T-helper 1 cell (primary cell): Measurements from ENCODE around the gene PPP1R14C.
"Not testable (repeated sequence)": the region's sequence is repeated elsewhere in the genome, so short reads cannot be mapped to it uniquely, and the experiment has no call there.

Experiments
- DNase-seq, 5 donors: peaks; one replicate each; pipeline ENCODE4 v3.0.0-alpha.2; 2012 to 2020

The PPP1R14C gene

DNA sequence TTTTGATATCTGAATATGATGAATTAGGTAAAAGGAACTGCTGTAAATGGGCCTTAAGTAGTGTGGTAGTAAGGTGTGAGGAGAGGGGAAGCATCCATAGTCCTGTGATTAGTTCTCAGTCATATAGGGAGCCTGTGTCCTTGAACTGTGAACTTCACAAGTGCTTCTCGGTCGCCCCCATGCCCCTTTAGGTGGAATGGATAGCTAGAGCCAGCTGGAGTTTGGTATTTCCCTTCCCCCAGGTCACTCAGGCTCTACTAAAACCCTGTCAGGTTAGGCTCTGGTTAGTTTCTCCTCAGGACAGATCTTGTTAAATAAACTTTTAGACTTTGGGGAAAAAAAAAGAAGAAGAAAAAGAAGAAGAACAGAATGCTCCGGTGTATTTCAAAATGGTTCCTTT, 82.0 kb downstream of the PPP1R14C start:
- DNase-seq = no peak

DNA sequence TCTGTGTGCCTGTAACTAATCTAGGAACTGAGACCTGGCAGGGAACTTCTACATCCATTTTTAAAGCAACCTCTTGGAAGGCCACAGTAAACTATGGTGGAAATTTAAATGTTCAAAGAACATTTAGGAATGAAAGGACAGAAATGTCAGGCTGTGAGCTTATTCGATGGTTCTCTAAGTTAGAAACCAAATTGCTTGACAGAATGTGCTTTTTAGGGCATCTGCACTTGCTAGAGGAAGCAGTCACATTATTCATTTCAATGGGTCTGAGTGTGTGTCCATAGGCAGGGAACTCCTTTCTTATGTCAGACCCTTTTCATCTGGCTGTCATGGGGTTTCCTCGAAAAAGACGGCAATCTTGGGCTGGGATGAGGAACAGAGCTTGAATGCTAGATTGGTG, 84.4 kb downstream of the PPP1R14C start:
- DNase-seq = no peak

DNA sequence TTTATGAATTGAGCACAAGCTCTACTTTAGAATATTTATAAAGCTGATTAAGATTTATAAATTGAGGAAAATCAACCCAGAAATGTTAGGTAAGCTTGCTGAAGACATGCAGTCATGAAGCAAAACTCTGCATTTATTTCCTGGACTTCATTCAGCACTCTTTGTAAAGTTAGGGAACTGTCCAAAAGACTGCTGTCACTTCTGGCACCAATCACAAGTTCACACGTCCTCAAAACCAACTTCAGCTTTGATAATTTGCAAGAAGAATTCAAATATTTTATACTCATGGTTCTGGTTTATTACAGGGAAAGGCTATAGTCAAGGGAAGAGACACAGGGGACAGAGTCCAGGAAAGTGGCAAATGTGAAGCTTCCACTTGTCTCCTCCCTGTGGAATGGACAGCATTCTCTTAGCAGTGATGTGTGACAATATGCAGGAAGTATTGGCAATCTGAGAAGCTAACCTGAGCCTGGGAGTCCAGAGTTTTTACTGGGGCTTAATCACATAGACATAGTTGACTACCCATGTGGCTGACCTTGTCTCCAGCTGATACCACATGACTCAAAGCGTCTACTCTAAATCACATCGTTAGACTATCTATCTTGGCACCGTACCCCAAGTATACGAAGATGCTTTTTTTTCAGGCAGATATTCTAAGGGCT, 85.4 kb downstream of the PPP1R14C start:
- no peak for DNase-seq

DNA sequence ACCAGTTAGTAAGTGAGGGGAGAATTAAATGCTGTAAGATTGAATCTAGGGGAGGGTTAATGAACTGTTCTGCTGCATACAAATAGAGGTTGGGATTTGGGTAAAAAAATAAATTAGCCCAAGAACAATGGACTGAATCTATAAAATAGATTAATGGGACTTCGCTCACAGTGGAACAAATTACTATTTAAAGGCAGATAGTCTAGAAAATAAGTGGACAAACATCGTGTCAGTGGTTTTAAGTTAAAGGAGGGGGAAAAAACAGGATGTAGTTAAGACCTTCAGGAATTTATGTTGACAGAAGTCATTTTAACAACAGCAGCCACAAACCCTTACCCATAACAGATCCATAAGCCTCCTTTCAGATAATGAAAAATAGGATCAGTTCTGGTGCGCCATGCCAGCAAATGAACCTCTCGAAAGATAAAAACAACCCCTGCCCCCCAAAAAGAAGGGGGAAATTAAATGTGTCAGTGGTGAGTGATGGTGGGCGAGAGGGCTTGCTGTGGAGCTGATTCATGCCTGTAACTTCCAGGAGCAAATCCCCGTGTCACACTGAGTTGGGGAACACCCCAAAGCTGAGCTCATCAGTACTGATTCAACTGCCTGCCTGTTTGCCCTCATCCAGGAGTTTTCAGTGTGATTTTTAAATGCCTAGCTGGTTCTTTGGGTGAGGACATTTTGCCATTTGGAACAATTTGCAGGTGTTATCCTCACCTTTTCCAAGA, 86.8 kb downstream of the PPP1R14C start:
- DNase-seq = no peak

DNA sequence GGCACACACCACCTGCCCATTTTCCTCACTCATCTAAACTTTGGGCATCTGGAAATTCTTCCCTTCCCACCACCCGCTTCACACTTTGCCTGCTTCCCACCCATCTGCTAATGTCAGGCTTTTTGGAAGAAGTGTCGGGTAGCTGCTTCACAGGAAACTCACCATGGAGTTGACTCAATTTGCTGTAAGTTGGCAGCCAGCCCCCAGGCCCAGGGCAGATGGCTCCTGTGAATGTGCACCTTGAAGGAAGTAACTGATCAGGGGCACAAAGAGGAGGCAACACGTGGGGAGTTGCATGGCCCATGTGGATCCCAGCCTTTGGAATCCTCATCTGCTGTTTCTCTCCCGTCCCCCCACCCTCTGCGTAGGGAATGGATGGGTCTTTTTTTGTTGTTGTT, 87.3 kb downstream of the PPP1R14C start:
- no peak for DNase-seq

DNA sequence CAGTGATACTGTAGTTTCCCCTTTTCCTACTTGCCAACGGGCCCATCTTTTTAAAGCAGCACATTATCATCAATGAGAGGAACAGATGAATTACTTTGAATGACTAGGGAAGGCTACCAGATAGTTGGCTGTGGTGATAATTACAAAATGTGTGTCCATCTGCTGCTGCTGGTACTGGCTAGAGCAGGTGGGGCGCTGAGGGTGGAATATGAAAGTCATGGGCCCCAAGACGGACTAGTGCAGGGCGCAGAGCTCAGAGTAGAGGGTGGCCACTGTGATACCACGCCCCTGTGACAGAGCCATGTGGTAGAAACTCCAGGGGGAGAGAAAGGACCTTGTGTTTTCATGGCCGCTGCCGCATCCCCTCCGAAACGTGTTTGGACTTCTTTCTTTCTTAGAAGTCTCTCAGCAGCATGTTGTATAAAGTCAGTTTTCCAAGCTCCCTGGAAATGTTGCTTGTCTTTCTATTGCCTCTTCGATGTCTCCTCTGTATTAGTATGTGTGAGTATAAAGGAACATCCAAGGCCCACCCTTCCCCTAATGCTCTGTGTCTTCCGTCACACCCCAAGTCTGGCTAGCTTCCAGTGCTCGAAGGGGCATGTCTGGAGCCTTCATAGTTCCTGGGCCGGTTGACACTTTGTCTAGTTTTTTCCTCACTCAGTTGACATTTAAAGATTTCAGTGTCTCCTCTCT, 88.1 kb downstream of the PPP1R14C start:
- no peak for DNase-seq

DNA sequence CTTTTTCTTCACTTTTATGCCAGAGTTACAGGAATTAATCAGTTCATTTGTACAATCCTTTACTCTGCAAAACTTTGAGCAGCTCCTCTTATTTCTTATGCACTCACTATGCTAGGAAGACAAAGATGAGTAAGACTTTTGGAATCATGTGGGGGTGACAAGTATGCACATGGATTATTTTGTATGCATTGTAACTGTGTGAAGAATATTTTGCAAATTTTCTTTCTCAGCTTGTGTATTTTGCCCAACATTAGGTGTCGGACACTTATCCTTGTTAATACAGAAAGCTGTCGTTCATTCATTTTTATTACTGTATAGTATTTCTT, 88.6 kb downstream of the PPP1R14C start:
- no peak for DNase-seq

DNA sequence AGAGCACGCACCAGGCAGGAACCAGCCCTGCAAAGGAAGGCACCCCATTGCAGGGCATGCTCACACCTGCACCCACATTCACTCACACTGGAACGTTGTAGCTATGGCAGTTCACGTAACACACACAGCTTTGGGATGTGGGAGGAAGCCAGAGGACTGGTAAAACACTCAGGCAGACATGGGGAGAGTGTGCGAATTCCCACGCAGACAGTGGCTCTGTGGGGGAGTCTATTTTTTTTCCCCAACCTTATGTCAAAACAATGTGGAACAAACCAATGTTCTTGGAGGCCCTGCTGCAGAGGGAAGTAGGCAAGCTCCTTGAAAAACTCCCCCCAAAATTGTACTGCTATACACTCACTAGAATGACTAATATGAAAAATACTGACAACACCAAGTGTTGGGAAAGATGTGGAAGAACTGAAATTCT, 91.0 kb downstream of the PPP1R14C start:
- no peak for DNase-seq

DNA sequence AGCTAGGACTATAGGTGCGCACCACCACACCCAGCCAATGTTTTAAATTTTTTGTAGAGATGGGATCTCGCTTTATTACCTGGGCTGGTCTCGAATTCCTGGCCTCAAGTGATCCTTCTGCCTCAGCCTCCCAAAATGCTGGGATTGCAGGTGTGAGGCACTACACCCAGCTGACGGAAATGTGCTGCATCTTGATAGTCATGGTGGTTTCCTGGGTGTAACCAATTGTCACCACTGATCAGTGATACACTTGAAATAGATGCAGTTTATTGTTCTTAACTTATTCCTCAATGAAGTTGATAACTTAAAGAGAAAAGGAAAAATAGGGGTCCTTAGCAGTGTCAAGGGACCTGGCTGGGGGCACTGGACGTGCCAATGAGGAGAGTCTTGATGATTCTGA, 92.4 kb downstream of the PPP1R14C start:
- peak in 1 of 5 donors; percentile 18 for DNase-seq

DNA sequence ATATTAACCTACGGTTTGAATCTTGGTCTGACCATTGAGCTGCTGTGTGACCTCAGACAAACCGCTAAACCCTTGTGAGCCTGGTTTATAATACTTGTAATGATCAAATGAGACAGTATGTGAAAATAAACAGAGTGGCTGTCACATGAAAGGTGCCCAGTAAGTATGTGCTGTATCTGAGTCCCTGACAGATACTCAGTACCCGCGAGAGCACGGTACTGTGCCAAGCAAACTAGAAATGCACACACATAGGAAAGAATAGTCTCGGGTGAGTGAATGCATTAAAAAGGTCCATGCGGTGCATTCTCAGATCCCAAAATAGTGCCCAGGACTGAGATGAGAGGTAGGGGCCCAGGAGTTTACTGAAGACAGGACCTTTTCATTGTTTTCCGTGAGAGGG, 93.3 kb downstream of the PPP1R14C start:
- no peak for DNase-seq

DNA sequence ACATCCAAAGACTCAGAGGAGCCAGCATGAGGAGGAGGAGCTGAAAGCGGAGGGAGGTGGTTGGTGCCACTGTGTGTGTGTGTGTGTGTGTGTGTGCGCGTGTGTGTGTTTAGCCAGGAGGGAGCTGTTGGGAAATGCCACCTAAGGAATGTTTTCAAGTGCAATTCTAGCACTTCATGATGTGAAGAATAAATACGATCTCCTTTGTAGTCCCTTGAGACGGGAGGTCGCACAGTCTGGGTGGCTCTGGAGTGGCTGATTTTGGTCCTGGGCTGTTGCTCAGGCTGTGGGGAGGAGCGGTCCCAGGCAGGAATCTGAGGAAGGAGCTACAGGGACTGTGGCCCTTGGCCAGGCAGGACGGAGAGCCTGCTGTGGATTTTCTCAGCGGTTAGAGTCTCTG, 93.7 kb downstream of the PPP1R14C start:
- DNase-seq = no peak

DNA sequence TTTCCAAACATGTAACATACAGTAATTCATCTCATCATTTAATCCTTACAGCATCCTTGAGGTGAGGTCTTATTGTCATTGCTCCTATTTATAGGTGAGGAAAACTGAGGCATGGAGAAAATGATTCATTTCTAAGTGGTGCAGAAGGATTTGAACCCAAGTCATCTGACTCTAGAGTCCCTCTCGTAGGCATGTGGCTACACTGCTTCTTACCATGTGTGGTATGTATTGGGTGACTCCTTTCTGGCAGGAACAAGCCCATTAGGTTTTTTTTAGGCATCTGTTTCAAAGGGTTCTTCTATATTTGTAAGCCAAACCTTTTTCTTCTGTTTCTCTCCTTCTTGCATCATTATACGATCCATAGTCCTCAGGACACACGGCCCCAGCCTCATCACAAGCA, 94.8 kb downstream of the PPP1R14C start:
- DNase-seq = no peak

DNA sequence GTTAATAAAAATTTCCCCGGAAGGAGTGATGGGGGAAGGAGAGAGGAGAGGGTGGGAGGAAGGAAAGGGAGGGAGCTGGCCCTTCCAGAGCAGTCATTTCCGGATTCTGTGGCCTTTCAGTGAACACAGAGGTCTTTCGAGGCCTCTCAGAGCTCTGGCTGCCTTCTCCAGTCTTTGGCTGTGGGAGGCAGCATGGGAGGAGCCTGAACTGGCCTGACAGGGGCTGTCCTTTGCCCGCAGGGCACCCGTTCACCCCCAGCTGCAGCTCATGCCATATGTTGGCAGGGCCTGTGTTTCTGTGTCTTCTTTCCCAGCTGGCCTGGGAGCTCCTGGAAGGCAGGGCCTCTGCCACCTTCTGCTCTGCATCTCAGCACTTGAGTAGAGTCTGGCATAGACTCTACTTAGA, 95.5 kb downstream of the PPP1R14C start:
- no peak for DNase-seq

DNA sequence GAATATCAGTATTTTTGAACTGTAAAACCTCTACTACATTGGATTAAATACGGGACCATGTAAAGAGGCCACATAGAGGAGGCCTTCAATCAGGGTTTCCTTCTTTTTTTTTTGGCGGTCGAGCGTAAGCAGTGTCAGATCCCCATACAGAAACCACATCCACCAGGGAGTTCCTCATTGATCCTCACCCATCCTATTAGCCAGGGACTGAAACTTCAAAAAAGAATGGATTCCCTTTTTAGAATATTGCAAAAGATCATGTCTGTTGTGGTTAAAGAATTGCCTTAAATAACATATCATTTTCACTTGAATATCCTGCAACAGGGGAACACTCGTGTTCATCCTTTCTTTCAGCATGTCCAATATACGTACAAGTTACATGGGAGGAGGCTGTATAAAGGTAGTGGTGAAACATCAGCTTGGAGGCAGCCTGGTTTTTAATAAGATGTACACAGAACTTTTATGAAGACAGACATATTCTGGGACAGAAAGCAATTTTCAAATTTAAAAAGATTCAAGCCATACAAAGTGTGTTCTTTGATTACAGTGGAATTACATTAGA, 96.1 kb downstream of the PPP1R14C start:
- DNase-seq = no peak

DNA sequence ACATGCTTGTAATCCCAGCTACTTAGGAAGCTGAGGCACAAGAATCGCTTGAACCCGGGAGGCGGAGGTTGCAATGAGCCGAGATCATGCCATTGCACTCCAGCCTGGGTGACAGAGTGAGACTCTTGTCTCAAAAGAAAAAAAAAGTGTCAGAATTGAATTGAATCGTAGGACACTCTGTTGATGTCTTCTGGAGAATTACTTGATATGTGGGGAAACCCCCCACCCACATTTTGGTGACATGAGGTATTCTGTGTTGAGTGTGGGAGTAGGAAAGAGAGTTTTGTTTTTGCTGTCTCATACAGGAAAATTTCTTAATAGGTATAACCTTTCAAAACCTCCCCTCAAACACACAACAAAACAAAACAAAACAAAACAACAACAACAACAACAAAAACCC, 98.9 kb downstream of the PPP1R14C start:
- DNase-seq = not testable (repeated sequence)

DNA sequence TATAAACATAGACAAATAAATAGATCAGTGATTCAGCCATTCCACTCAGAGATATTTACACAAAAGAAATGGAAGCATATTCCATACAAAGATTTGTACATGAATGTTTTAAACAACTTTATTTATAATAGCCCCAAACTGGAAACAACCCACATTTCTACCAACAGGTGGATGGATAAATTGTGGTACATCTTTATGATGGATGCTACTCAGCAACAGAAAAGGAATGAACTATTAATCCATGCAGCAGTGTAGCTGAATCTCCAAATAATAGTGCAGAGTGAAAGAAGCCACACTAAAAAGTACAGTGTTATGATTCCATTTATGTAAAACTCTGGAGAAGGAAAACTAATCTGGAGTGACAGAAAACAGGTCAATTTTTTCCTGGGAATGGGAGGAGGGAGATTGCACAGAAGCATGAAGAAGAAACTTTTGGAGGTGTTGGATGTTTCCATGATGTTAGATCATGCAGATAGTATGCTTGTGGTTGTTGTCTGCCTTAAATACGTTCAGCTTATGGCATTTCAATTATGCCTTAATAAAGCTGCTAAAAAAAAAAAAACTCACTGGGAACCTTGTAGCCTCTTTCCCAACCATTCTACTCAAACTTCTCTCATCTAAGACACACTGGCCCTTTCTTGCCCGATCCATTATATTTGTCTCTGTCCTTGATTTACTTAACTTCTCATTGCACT, 100.9 kb downstream of the PPP1R14C start:
- no peak for DNase-seq

DNA sequence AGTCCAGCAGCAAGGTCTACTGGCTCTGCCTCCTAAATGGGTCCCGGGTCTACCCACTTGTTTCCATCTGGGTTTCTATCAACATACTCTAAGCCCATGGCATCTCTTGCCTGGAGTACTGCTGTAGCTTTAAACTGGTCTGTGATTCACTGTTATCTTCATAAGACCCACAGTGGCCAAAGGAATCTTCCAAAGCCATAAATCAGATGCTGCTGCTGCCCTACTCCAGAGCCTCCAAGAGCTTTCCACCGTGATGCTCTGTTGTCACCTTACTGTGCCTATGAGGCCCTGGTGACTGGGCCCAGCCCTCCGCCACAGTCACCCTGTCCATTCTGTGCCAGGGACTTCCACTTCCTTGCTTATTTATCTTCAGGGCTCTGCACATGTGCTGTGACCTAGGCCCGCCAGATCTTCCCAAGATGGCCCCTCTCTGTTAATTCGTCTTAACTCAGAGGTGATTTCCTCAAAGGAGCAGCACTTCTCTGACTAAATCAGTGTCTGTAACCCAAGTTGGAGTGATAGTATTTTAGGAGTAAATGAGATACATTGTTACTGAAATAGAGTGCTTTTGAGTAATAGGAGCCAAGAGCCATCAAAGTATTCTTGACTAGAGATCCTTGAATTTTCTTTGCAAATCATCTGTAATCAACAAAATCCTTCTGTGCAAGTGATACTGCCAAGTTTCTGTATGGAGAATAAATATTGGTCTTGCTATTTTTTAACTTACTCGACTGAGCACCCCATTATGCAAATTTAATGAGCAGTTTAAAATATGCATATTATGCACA, 102.5 kb downstream of the PPP1R14C start:
- no peak for DNase-seq

DNA sequence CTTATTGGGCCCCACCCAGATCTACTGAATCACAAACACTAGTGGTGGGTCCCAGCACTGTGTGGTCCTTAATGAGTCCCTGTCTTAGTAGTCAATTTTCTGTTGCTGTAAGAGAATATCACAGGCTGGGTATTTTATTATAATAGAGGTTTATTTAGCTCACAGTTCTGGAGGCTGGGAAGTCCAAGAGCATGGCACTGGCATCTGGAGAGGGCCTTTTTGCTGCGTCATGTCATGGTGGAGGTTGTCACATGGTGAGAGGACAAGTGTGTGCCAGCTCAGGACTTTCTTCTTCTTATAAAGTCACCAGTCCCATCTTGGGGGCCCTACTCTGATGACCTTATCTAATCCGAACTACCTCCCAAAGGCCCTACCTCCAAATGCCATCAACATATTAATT, 105.0 kb downstream of the PPP1R14C start:
- DNase-seq = no peak

DNA sequence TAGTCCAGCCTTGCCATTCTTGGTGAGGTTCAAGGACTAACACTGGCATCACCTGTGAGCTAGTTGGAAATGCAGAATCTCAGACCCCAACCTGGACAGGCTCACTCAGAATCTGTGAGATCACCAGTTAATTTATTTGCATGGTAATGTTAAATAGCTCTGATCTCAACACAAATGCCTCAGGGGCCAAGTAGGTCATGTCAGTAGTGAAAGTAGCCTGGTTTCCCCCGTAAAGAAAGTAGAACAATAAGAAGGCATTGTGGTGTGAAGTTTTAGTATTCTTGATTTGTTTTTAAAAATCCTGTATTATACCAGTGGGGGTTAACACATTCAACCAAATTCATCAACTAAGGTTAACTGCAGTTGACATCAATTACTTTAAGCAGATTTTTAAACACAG, 105.5 kb downstream of the PPP1R14C start:
- DNase-seq = no peak

DNA sequence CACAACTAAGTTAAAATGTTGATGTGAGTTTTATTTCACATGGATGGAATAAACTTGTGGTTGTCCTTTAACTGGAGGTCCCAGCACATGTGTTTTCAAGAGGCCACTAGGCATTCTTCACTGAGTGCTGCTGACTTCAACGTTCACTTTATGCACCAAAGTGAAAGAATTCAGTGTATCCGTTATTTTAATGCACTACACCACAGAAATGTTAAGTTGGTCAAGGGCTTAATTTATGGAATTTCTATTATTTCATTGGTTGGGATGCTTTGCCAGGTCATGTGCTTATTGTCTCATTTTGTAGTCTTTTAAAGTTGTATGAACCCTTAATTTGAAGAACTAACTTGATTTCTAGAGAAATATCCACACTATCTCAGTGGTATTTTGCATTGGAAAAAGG, 106.4 kb downstream of the PPP1R14C start:
- no peak for DNase-seq

DNA sequence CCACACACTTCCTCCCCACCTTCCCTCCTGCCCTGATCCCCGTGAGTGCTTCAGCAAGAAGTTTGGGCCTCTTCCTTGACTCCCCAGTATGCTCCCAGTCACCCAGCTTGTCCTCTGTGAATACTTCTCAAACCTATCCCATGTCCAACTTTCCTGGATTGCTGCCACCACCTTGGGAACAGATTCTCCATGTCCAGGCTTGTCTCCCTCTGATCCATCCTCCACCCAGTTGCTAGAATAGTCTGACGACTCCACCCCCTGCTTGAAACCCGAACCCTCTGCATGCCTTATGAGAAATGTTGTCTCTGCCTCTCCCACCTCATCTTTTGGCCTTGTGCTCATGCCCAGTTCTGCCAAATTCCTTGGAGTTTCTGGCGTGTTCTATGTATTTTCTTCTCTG, 108.0 kb downstream of the PPP1R14C start:
- DNase-seq = no peak

DNA sequence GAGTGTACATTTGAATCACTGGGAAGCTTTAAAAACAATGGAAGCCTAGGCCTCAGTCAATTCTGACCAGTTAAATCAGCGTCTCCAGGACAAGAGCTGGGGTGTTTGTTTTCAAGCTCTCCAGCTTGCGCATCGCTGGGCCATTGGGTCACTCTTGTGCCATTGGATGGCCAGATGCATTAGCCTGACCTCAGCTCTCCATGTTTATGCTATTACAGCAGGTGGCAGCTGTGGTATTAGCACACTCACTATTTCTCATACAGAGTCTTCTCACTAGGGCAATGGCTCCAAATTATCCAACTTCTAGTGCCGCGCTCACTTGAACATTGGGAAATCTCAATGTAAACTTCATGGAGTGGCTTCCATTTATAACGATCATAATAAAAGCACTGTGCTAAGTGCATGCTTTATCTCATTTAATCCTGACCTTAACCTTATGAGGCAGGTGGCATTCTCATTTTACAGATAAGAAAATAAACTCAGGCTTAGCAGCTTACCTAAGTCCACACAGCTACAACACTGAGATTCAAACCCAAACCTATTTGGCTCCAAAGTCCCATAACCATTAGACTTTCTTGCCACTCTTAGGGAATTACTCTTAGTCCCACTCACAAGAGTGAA, 108.8 kb downstream of the PPP1R14C start:
- DNase-seq = no peak
